HG03571 (cell line): ENCODE results near the gene EVX1.
A peak's percentile ranks its signal among the peaks of the same experiment; 100 is the strongest.

ENCODE experiments used
- ATAC-seq: cut with Tn5 transposase; IDR thresholded peaks from one replicate; pipeline ENCODE4 v1.9.1; 2021; ENCODE audit not compliant: unreplicated experiment

The EVX1 gene

GRCh38 chr7:27205325-27206280, 37.0 kb upstream of the EVX1 start:
- no peak for ATAC-seq

- no peak for ATAC-seq
Observed at GRCh38 chr7:27207348-27207985, 35.1 kb upstream of the EVX1 start.

- no peak for ATAC-seq
Observed at GRCh38 chr7:27208998-27209397, 33.6 kb upstream of the EVX1 start.

- no peak for ATAC-seq
Observed at GRCh38 chr7:27209933-27210440, 32.6 kb upstream of the EVX1 start.

- no peak for ATAC-seq
Observed at GRCh38 chr7:27210441-27211083, 32.0 kb upstream of the EVX1 start.

- ATAC-seq: no peak
Observed at GRCh38 chr7:27211084-27211446, 31.5 kb upstream of the EVX1 start.

GRCh38 chr7:27211764-27212204, 30.8 kb upstream of the EVX1 start:
- ATAC-seq: no peak

- no peak for ATAC-seq
Observed at GRCh38 chr7:27212497-27213432, 29.8 kb upstream of the EVX1 start.

GRCh38 chr7:27213433-27214238, 29.0 kb upstream of the EVX1 start:
- ATAC-seq: no peak

- ATAC-seq: no peak
Observed at GRCh38 chr7:27214239-27214950, 28.2 kb upstream of the EVX1 start.

GRCh38 chr7:27215356-27215755, 27.2 kb upstream of the EVX1 start:
- ATAC-seq: no peak

GRCh38 chr7:27217951-27218350, 24.7 kb upstream of the EVX1 start:
- no peak for ATAC-seq

GRCh38 chr7:27219821-27220220, 22.8 kb upstream of the EVX1 start:
- no peak for ATAC-seq

- no peak for ATAC-seq
Observed at GRCh38 chr7:27220440-27220955, 22.1 kb upstream of the EVX1 start.

- ATAC-seq: peak; percentile 62
Observed at GRCh38 chr7:27221201-27221797, 21.3 kb upstream of the EVX1 start.

GRCh38 chr7:27223941-27224575, 18.5 kb upstream of the EVX1 start:
- no peak for ATAC-seq

- ATAC-seq: no peak
Observed at GRCh38 chr7:27224983-27225934, 17.3 kb upstream of the EVX1 start.
